ENCODE results near the gene EFHD1.

DNA sequence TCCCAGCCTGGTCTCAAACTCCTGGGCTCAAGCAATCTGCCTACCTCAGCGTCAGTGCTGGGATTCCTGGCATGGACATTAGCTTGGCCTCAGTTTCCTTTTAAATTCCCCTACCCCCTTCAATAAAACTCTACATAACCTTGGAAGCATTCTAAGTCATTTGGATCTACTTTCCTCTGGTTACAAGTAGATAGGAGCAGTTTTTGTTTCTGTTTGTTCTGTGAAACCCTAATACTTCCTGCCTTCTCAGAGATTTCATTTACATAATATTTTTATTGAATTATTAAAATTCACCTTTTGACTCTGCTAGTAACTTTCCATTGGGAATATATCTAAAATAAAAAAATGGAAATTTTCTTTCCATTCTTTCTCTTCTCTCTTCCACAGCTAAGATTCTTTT, 89.6 kb downstream of the EFHD1 start:
- TF ChIP-seq CTCF (IDR thresholded peaks at IDR 0.05; ENCODE audit: insufficient read depth, low read length) (no peak), SPI1 (IDR thresholded peaks at IDR 0.05; ENCODE audit: borderline replicate concordance, low read depth) (no peak), POLR2AphosphoS5 (IDR thresholded peaks at IDR 0.05; ENCODE audit: low read depth) (no peak)
- TF ChIP-seq, protein P1, sequence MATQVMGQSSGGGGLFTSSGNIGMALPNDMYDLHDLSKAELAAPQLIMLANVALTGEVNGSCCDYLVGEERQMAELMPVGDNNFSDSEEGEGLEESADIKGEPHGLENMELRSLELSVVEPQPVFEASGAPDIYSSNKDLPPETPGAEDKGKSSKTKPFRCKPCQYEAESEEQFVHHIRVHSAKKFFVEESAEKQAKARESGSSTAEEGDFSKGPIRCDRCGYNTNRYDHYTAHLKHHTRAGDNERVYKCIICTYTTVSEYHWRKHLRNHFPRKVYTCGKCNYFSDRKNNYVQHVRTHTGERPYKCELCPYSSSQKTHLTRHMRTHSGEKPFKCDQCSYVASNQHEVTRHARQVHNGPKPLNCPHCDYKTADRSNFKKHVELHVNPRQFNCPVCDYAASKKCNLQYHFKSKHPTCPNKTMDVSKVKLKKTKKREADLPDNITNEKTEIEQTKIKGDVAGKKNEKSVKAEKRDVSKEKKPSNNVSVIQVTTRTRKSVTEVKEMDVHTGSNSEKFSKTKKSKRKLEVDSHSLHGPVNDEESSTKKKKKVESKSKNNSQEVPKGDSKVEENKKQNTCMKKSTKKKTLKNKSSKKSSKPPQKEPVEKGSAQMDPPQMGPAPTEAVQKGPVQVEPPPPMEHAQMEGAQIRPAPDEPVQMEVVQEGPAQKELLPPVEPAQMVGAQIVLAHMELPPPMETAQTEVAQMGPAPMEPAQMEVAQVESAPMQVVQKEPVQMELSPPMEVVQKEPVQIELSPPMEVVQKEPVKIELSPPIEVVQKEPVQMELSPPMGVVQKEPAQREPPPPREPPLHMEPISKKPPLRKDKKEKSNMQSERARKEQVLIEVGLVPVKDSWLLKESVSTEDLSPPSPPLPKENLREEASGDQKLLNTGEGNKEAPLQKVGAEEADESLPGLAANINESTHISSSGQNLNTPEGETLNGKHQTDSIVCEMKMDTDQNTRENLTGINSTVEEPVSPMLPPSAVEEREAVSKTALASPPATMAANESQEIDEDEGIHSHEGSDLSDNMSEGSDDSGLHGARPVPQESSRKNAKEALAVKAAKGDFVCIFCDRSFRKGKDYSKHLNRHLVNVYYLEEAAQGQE (IDR thresholded peaks at IDR 0.05; ENCODE audit: insufficient replicate concordance, low read depth): no peak
